Skeletal muscle satellite cell (primary cell): ENCODE results near the gene WDR74. TPM values are rescaled to one million over a fixed set of nuclear protein-coding genes. Genes with fewer than 3 reads are reported as not detected.
A peak's percentile ranks its signal among the peaks of the same experiment; 100 is the strongest.

ENCODE experiments used
- H3K27me3 ChIP-seq: 2 replicates; pipeline ENCODE4 v1.7.0; 2013; ENCODE audit warnings: low read length; ENCODE audit not compliant: control insufficient read depth, insufficient read depth
- H3K36me3 ChIP-seq: 2 replicates; pipeline ENCODE4 v1.7.0; 2013; ENCODE audit warnings: mild to moderate bottlenecking, control low read depth, low read length; ENCODE audit not compliant: insufficient read depth
- H3K4me1 ChIP-seq: 2 replicates; pipeline ENCODE4 v1.7.0; 2013; ENCODE audit warnings: low read length; ENCODE audit not compliant: control insufficient read depth, insufficient read depth
- H3K4me2 ChIP-seq: 2 replicates; pipeline ENCODE4 v1.7.0; 2013; ENCODE audit warnings: mild to moderate bottlenecking, low read length
- H3K4me3 ChIP-seq: 2 replicates; pipeline ENCODE4 v1.7.0; 2013; ENCODE audit warnings: low read length
- H3K9ac ChIP-seq: 2 replicates; pipeline ENCODE4 v1.7.0; 2013; ENCODE audit warnings: mild to moderate bottlenecking, low read depth, low read length, moderate library complexity
- H3K9me3 ChIP-seq: replicated peaks from 2 replicates; pipeline ENCODE4 v1.7.0; 2013; ENCODE audit warnings: mild to moderate bottlenecking, control low read depth, low read length
- total RNA-seq: library from RNA; depleted of rRNA; stranded (reverse); fragments of >200 nt; gene quantifications from 2 replicates; pipeline ENCODE4 v1.2.3, GENCODE V29; 2012; rRNA removed

The WDR74 gene
- total RNA-seq, result 44.9 and 45.4 TPM in 2 replicates

DNA sequence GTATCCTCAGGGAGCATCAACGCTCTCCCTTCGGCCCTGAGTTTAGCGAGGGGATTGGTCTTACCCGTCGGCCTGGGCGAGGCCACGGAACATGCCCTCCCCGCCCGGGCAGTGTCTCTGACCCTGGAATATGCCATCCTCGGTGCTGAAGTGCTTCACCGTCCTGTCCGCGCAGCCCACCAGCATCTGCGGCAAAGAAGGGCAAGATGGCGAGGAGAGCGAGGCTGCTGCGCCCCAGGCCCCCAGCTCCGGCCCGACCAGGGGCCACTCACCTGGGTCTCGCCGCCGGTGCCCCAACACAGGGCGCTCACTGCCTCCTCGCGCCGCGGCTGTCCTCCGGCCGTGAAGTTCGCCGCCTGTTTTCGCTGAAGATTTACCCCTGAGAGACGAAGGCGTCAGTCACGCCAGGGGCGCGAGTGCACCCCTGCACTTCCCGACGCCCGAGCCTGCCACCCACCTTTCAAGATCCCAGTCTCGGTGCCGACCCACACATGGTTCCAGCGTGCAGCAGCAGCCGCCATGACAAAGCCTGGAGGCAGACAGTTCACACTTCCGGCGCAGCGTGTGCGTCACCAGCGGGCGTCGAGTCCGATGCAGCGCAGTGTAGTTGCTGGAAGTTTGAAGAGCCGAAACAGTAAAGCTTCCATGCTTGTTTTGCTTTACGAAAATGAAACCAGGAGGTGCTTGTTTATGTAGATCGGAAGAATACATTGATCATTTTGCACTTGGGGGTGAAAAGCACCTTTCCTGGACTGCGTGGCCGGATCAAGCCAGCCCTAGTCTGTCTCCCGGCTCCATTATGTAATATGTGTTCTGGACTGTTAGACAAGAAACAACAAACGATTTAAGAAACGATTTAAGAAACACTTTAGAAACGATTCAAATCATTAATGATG, at the start of gene WDR74:
WDR74 (minus strand) TSS at position 541 of the 896 bp plus-strand sequence; CDS start at position 521, 20 bp downstream.
- H3K4me3 ChIP-seq, result peak within 1 kb of the TSS; percentile 93

DNA sequence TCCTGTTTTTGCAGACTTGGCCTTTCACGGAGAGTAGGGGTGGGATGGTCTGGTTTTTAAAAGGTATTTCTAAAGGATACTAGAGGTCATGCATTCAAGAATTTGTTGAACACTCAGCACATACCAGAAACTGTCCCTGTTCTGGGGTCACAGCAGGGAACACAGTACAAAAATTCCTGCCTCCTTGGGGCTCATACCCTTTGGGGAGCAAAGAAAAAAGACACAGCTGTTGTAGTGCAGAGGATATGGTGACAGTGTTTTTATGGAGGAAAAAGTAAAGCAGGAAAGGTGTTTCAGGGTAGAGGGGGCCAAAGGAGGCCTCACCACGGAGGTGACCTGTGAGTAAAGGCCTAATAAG, 49.7 kb upstream of the WDR74 start:
- H3K27me3 ChIP-seq, result no peaks in the 10 kb centered on the region
- H3K9me3 ChIP-seq, result no peaks in the 10 kb centered on the region
- no peak overlapping the region for H3K4me2 ChIP-seq
- no peak overlapping the region for H3K4me3 ChIP-seq
- H3K9ac ChIP-seq, result no peak overlapping the region
- H3K4me1 ChIP-seq, result peaks cover 30% of the 10 kb centered on the region
- H3K36me3 ChIP-seq, result peaks cover 58% of the 10 kb centered on the region

More for the DNA sequence above, at the start of gene WDR74:
- no peaks in the 10 kb centered on the region for H3K27me3 ChIP-seq
- peak within 1 kb of the TSS; percentile 86 for H3K9ac ChIP-seq
- peaks cover 20% of the 10 kb centered on the region for H3K36me3 ChIP-seq
- H3K4me1 ChIP-seq, result peaks cover 9% of the 10 kb centered on the region
- no peaks in the 10 kb centered on the region for H3K9me3 ChIP-seq
- peak within 1 kb of the TSS; percentile 81 for H3K4me2 ChIP-seq

DNA sequence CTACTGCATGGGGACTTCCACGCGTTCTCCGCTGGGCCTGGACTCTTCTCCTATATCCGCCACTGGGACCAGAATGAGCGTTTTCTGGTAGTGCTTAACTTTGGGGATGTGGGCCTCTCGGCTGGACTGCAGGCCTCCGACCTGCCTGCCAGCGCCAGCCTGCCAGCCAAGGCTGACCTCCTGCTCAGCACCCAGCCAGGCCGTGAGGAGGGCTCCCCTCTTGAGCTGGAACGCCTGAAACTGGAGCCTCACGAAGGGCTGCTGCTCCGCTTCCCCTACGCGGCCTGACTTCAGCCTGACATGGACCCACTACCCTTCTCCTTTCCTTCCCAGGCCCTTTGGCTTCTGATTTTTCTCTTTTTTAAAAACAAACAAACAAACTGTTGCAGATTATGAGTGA, 49.0 kb upstream of the WDR74 start:
- Histone ChIP-seq H3K4me1 (peaks cover 37% of the 10 kb centered on the region), H3K4me2 (no peak overlapping the region), H3K36me3 (peaks cover 65% of the 10 kb centered on the region), H3K4me3 (no peak overlapping the region), H3K9me3 (no peaks in the 10 kb centered on the region), H3K9ac (no peak overlapping the region), H3K27me3 (no peaks in the 10 kb centered on the region)

GRCh38 chr11:62885137-62885750, 45.9 kb upstream of the WDR74 start:
- Histone ChIP-seq H3K4me3 (no peak overlapping the region), H3K9me3 (no peaks in the 10 kb centered on the region), H3K4me1 (peaks cover 48% of the 10 kb centered on the region)

GRCh38 chr11:62883673-62884072, 44.3 kb upstream of the WDR74 start:
- Histone ChIP-seq H3K9ac (peak overlapping the region; percentile 100), H3K9me3 (no peaks in the 10 kb centered on the region), H3K4me3 (peak overlapping the region; percentile 94), H3K4me1 (peaks cover 48% of the 10 kb centered on the region), H3K36me3 (peaks cover 70% of the 10 kb centered on the region), H3K4me2 (peak overlapping the region; percentile 84), H3K27me3 (no peaks in the 10 kb centered on the region)

More at GRCh38 chr11:62885137-62885750, 45.9 kb upstream of the WDR74 start:
- Histone ChIP-seq H3K9ac (no peak overlapping the region), H3K27me3 (no peaks in the 10 kb centered on the region), H3K4me2 (peak overlapping the region; percentile 65), H3K36me3 (peaks cover 83% of the 10 kb centered on the region)

DNA sequence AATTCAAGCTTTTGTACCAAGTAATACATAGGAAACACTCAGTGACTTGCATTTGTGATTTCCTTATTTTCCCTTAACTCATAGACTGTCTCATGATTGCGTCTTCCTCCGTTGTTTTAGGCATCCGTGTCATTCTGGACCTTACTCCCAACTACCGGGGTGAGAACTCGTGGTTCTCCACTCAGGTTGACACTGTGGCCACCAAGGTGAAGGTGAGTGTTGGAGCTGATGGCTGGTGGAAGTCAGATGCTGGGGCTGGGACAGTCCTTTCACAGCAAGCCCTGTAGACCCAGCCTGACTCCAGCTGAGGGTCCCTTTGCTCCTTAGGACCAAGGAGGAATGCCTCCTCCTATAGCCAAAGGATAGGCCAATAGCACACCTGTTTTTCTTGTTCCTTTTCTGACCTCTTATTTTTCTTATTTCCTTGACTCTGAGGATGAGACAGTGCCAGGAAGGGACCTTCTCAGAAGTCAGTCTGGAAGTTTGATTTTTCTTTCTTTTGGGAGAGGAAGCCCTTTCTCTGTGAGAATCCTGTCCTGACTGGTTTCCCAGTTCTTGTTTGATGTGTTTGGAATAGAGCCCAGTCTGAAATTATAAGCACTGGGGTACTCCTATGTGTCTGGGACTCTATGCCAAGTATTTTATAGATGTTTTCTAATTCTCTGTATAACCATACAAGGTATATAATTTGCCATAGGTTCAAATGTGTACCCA, 43.6 kb upstream of the WDR74 start:
- Histone ChIP-seq H3K36me3 (peaks cover 63% of the 10 kb centered on the region), H3K9ac (peak overlapping the region; percentile 100), H3K27me3 (no peaks in the 10 kb centered on the region), H3K4me3 (peak overlapping the region; percentile 94), H3K4me2 (peak overlapping the region; percentile 84), H3K4me1 (peaks cover 44% of the 10 kb centered on the region), H3K9me3 (no peaks in the 10 kb centered on the region)

GRCh38 chr11:62882431-62882749, 43.0 kb upstream of the WDR74 start:
- H3K9ac ChIP-seq, result peak overlapping the region; percentile 100
- no peaks in the 10 kb centered on the region for H3K27me3 ChIP-seq
- peaks cover 57% of the 10 kb centered on the region for H3K36me3 ChIP-seq
- peaks cover 44% of the 10 kb centered on the region for H3K4me1 ChIP-seq
- H3K9me3 ChIP-seq, result no peaks in the 10 kb centered on the region
- peak overlapping the region; percentile 94 for H3K4me3 ChIP-seq
- H3K4me2 ChIP-seq, result peak overlapping the region; percentile 84

- Histone ChIP-seq H3K4me3 (peak overlapping the region; percentile 94), H3K36me3 (peaks cover 51% of the 10 kb centered on the region), H3K4me2 (peak overlapping the region; percentile 96), H3K9ac (peak overlapping the region; percentile 100), H3K4me1 (peaks cover 40% of the 10 kb centered on the region), H3K27me3 (no peaks in the 10 kb centered on the region), H3K9me3 (no peaks in the 10 kb centered on the region)
Measured at GRCh38 chr11:62881579-62882430, 42.4 kb upstream of the WDR74 start.

- H3K36me3 ChIP-seq, result peaks cover 45% of the 10 kb centered on the region
- no peaks in the 10 kb centered on the region for H3K9me3 ChIP-seq
- peaks cover 40% of the 10 kb centered on the region for H3K4me1 ChIP-seq
- H3K9ac ChIP-seq, result peak within 1 kb of the TSS; percentile 100
- no peaks in the 10 kb centered on the region for H3K27me3 ChIP-seq
- H3K4me2 ChIP-seq, result peak within 1 kb of the TSS; percentile 96
- peak within 1 kb of the TSS; percentile 94 for H3K4me3 ChIP-seq
Measured at GRCh38 chr11:62880803-62881578, 41.6 kb upstream of the WDR74 start, which contains the start of gene SLC3A2. TSS of gene SLC3A2 (plus strand) at chr11:62880896. CDS start at chr11:62881024, 128 bp downstream.

GRCh38 chr11:62880231-62880802, 40.9 kb upstream of the WDR74 start:
- peak overlapping the region; percentile 94 for H3K4me3 ChIP-seq
- H3K4me1 ChIP-seq, result peaks cover 37% of the 10 kb centered on the region
- H3K36me3 ChIP-seq, result peaks cover 39% of the 10 kb centered on the region

More at GRCh38 chr11:62880231-62880802, 40.9 kb upstream of the WDR74 start:
- Histone ChIP-seq H3K27me3 (no peaks in the 10 kb centered on the region), H3K9me3 (no peaks in the 10 kb centered on the region), H3K9ac (peak overlapping the region; percentile 100), H3K4me2 (peak overlapping the region; percentile 96)
